ENCODE results near the gene ADGRL1.
"Not testable (repeated sequence)": the region's sequence is repeated elsewhere in the genome, so short reads cannot be mapped to it uniquely, and the experiment has no call there.

The ADGRL1 gene

GRCh38 chr19:14206737-14207726 is 1.1 kb upstream of the ADGRL1 start:
- peak; percentile 74 for DNase-seq (ENCODE audit: low spot score)
- Mint-ChIP-seq H3K27ac (peak overlapping the region; percentile 82), H3K4me3 (peak overlapping the region; percentile 84), H3K4me1 (ENCODE audit: low read depth) (peaks cover 15% of the 10 kb centered on the region), H3K27me3 (ENCODE audit: low read depth) (peaks cover 65% of the 10 kb centered on the region)
- not testable (repeated sequence) for H3K36me3 Mint-ChIP-seq (ENCODE audit: low read depth); H3K9me3 Mint-ChIP-seq

- not testable (repeated sequence) for DNase-seq (ENCODE audit: low spot score); H3K27ac Mint-ChIP-seq; H3K4me3 Mint-ChIP-seq; H3K36me3 Mint-ChIP-seq (ENCODE audit: low read depth); H3K9me3 Mint-ChIP-seq
- Mint-ChIP-seq H3K27me3 (ENCODE audit: low read depth) (peaks cover 66% of the 10 kb centered on the region), H3K4me1 (ENCODE audit: low read depth) (peaks cover 15% of the 10 kb centered on the region)
Measured at GRCh38 chr19:14206308-14206707, 339 bp upstream of the ADGRL1 start.

GRCh38 chr19:14204676-14205451 is 1.1 kb downstream of the ADGRL1 start:
- peaks cover 15% of the 10 kb centered on the region for H3K4me1 Mint-ChIP-seq (ENCODE audit: low read depth)
- H3K27me3 Mint-ChIP-seq (ENCODE audit: low read depth), result peaks cover 54% of the 10 kb centered on the region

GRCh38 chr19:14204219-14204618 is 1.8 kb downstream of the ADGRL1 start:
- not testable (repeated sequence) for H3K36me3 Mint-ChIP-seq (ENCODE audit: low read depth); DNase-seq (ENCODE audit: low spot score); H3K9me3 Mint-ChIP-seq
- H3K27ac Mint-ChIP-seq, result peak overlapping the region; percentile 58
- peaks cover 15% of the 10 kb centered on the region for H3K4me1 Mint-ChIP-seq (ENCODE audit: low read depth)
- H3K4me3 Mint-ChIP-seq, result peak overlapping the region; percentile 80
- H3K27me3 Mint-ChIP-seq (ENCODE audit: low read depth), result peaks cover 50% of the 10 kb centered on the region

More at GRCh38 chr19:14204676-14205451, 1.1 kb downstream of the ADGRL1 start:
- DNase-seq (ENCODE audit: low spot score); H3K36me3 Mint-ChIP-seq (ENCODE audit: low read depth); H3K9me3 Mint-ChIP-seq: not testable (repeated sequence)
- Mint-ChIP-seq H3K4me3 (peak overlapping the region; percentile 80), H3K27ac (peak overlapping the region; percentile 58)

GRCh38 chr19:14203788-14204187 is 2.2 kb downstream of the ADGRL1 start:
- H3K36me3 Mint-ChIP-seq (ENCODE audit: low read depth); H3K9me3 Mint-ChIP-seq; DNase-seq (ENCODE audit: low spot score); H3K27ac Mint-ChIP-seq: not testable (repeated sequence)
- peaks cover 15% of the 10 kb centered on the region for H3K4me1 Mint-ChIP-seq (ENCODE audit: low read depth)
- peaks cover 46% of the 10 kb centered on the region for H3K27me3 Mint-ChIP-seq (ENCODE audit: low read depth)
- H3K4me3 Mint-ChIP-seq, result peak overlapping the region; percentile 80

GRCh38 chr19:14203177-14203576 is 2.8 kb downstream of the ADGRL1 start:
- DNase-seq (ENCODE audit: low spot score), result no peak
- no peaks in the 10 kb centered on the region for H3K36me3 Mint-ChIP-seq (ENCODE audit: low read depth)
- no peak overlapping the region for H3K27ac Mint-ChIP-seq
- H3K27me3 Mint-ChIP-seq (ENCODE audit: low read depth), result peaks cover 40% of the 10 kb centered on the region
- H3K4me3 Mint-ChIP-seq, result no peak overlapping the region
- H3K4me1 Mint-ChIP-seq (ENCODE audit: low read depth), result peaks cover 15% of the 10 kb centered on the region
- H3K9me3 Mint-ChIP-seq, result no peaks in the 10 kb centered on the region

GRCh38 chr19:14201481-14201880 is 4.5 kb downstream of the ADGRL1 start:
- Mint-ChIP-seq H3K27me3 (ENCODE audit: low read depth) (peaks cover 27% of the 10 kb centered on the region), H3K4me1 (ENCODE audit: low read depth) (peaks cover 11% of the 10 kb centered on the region)
- not testable (repeated sequence) for H3K36me3 Mint-ChIP-seq (ENCODE audit: low read depth); H3K4me3 Mint-ChIP-seq; H3K27ac Mint-ChIP-seq; H3K9me3 Mint-ChIP-seq; DNase-seq (ENCODE audit: low spot score)

GRCh38 chr19:14200147-14200841 is 5.7 kb downstream of the ADGRL1 start:
- not testable (repeated sequence) for H3K4me3 Mint-ChIP-seq; H3K27ac Mint-ChIP-seq; H3K36me3 Mint-ChIP-seq (ENCODE audit: low read depth); H3K9me3 Mint-ChIP-seq
- DNase-seq (ENCODE audit: low spot score), result peak; percentile 31
- Mint-ChIP-seq H3K4me1 (ENCODE audit: low read depth) (peaks cover 16% of the 10 kb centered on the region), H3K27me3 (ENCODE audit: low read depth) (peaks cover 27% of the 10 kb centered on the region)

- Mint-ChIP-seq H3K36me3 (ENCODE audit: low read depth) (no peaks in the 10 kb centered on the region), H3K4me1 (ENCODE audit: low read depth) (peaks cover 9% of the 10 kb centered on the region), H3K27ac (no peak overlapping the region), H3K9me3 (no peaks in the 10 kb centered on the region), H3K27me3 (ENCODE audit: low read depth) (peaks cover 13% of the 10 kb centered on the region), H3K4me3 (no peak overlapping the region)
- DNase-seq (ENCODE audit: low spot score), result no peak
Measured at GRCh38 chr19:14198384-14199376, 7.3 kb downstream of the ADGRL1 start.

GRCh38 chr19:14197882-14198281 is 8.1 kb downstream of the ADGRL1 start:
- Mint-ChIP-seq H3K4me3 (no peak overlapping the region), H3K27me3 (ENCODE audit: low read depth) (peaks cover 6% of the 10 kb centered on the region), H3K4me1 (ENCODE audit: low read depth) (peaks cover 9% of the 10 kb centered on the region), H3K9me3 (no peaks in the 10 kb centered on the region), H3K36me3 (ENCODE audit: low read depth) (no peaks in the 10 kb centered on the region), H3K27ac (no peak overlapping the region)
- DNase-seq (ENCODE audit: low spot score), result no peak

GRCh38 chr19:14197288-14197687 is 8.7 kb downstream of the ADGRL1 start:
- H3K36me3 Mint-ChIP-seq (ENCODE audit: low read depth); H3K27me3 Mint-ChIP-seq (ENCODE audit: low read depth); H3K4me3 Mint-ChIP-seq; H3K9me3 Mint-ChIP-seq; DNase-seq (ENCODE audit: low spot score); H3K4me1 Mint-ChIP-seq (ENCODE audit: low read depth): not testable (repeated sequence)
- H3K27ac Mint-ChIP-seq, result peak overlapping the region; percentile 71

- Mint-ChIP-seq H3K4me3 (peak overlapping the region; percentile 55), H3K4me1 (ENCODE audit: low read depth) (peaks cover 11% of the 10 kb centered on the region), H3K27ac (peak overlapping the region; percentile 45)
- not testable (repeated sequence) for H3K27me3 Mint-ChIP-seq (ENCODE audit: low read depth); H3K9me3 Mint-ChIP-seq; H3K36me3 Mint-ChIP-seq (ENCODE audit: low read depth)
- peak; percentile 57 for DNase-seq (ENCODE audit: low spot score)
Measured at GRCh38 chr19:14196105-14196504, 9.9 kb downstream of the ADGRL1 start.

GRCh38 chr19:14195216-14195615 is 10.8 kb downstream of the ADGRL1 start:
- not testable (repeated sequence) for H3K27me3 Mint-ChIP-seq (ENCODE audit: low read depth); H3K4me3 Mint-ChIP-seq; H3K27ac Mint-ChIP-seq; H3K36me3 Mint-ChIP-seq (ENCODE audit: low read depth); DNase-seq (ENCODE audit: low spot score); H3K9me3 Mint-ChIP-seq
- peaks cover 17% of the 10 kb centered on the region for H3K4me1 Mint-ChIP-seq (ENCODE audit: low read depth)

All from T-helper 2 cell treated with Interferon-gamma antibody and Interleukin-4, amounts not matched to agents 5 μg/mL and 100 μg/mL, for 36 hours (primary cell).